CD14-positive monocyte (primary cell): ENCODE measurements around the gene DMXL1. TPM values are rescaled to one million over a fixed set of nuclear protein-coding genes. Genes with fewer than 3 reads are reported as not detected.
A peak's percentile ranks its signal among the peaks of the same experiment; 100 is the strongest.

Experiments used
- DNase-seq, 3 donors: peaks; one replicate each; pipeline ENCODE4 v3.0.0-alpha.2; 2011 to 2022
- H2AFZ ChIP-seq: 2 replicates; pipeline ENCODE4 v1.6.0; 2012; ENCODE audit warnings: mild to moderate bottlenecking, low read depth, low read length, inconsistent platforms; ENCODE audit not compliant: insufficient read depth, poor library complexity, severe bottlenecking
- H3K27ac ChIP-seq, 2 donors: 1 replicate in 1 of 2; 2 replicates in 1 of 2; pipeline ENCODE4 v1.5.1; 2012 to 2013; ENCODE audit warnings: low read length in 2 of 2, control low read depth in 1 of 2, inconsistent platforms in 1 of 2, low read depth in 1 of 2, mild to moderate bottlenecking in 1 of 2
- H3K27me3 ChIP-seq, 2 donors: one replicate each; pipeline versions ENCODE4 v1.6.0 to v1.6.1; 2011 to 2013; ENCODE audit warnings: low read length in 2 of 2; ENCODE audit not compliant: control insufficient read depth in 2 of 2, insufficient read depth in 2 of 2
- H3K36me3 ChIP-seq, 2 donors: replicated peaks in 1 of 2; 1 replicate in 1 of 2; 2 replicates in 1 of 2; pipeline versions ENCODE4 v1.5.1 to v1.6.1; 2012 to 2013; ENCODE audit warnings: low read length in 2 of 2, control low read depth in 1 of 2, inconsistent platforms in 1 of 2, mild to moderate bottlenecking in 1 of 2; ENCODE audit not compliant: insufficient read depth in 2 of 2, control insufficient read depth in 1 of 2
- H3K4me1 ChIP-seq, 2 donors: 1 replicate in 1 of 2; 2 replicates in 1 of 2; pipeline versions ENCODE4 v1.5.1 to v1.6.1; 2012 to 2013; ENCODE audit warnings: low read length in 2 of 2, control low read depth in 1 of 2, inconsistent platforms in 1 of 2, mild to moderate bottlenecking in 1 of 2, moderate library complexity in 1 of 2; ENCODE audit not compliant: insufficient read depth in 2 of 2, control insufficient read depth in 1 of 2
- H3K4me2 ChIP-seq: replicated peaks from 2 replicates; pipeline ENCODE3; 2012; ENCODE audit warnings: low read length, moderate library complexity, mild to moderate bottlenecking; ENCODE audit not compliant: poor library complexity, severe bottlenecking; ENCODE audit errors: extremely low read depth
- H3K4me3 ChIP-seq, 3 experiments: fragments of 200-600 bp in 1 of 3; sonication (generic) in 1 of 3; replicated peaks in 1 of 3; 1 replicate in 2 of 3; 2 replicates in 1 of 3; pipeline ENCODE4 v1.5.1; 2011 to 2013; ENCODE audit warnings: low read length in 3 of 3, mild to moderate bottlenecking in 3 of 3, control low read depth in 2 of 3, low read depth in 2 of 3, inconsistent platforms in 1 of 3, moderate library complexity in 1 of 3
- H3K79me2 ChIP-seq: 2 replicates; pipeline ENCODE4 v1.6.0; 2012; ENCODE audit warnings: mild to moderate bottlenecking, control low read depth, inconsistent platforms, low read length, moderate library complexity; ENCODE audit not compliant: insufficient read depth
- H3K9ac ChIP-seq: 2 replicates; pipeline ENCODE4 v1.6.0; 2017; ENCODE audit warnings: low read length, mild to moderate bottlenecking; ENCODE audit not compliant: insufficient read depth, poor library complexity, severe bottlenecking
- H3K9me3 ChIP-seq, 2 donors: replicated peaks in 1 of 2; 1 replicate in 1 of 2; 2 replicates in 1 of 2; pipeline versions ENCODE4 v1.5.1 to v1.6.1; 2012 to 2013; ENCODE audit warnings: low read length in 2 of 2, control low read depth in 1 of 2; ENCODE audit not compliant: control insufficient read depth in 1 of 2, insufficient read depth in 1 of 2
- H4K20me1 ChIP-seq: 2 replicates; pipeline ENCODE4 v1.6.0; 2012; ENCODE audit warnings: mild to moderate bottlenecking, low read length, control low read depth, moderate library complexity; ENCODE audit not compliant: insufficient read depth
- H3K27ac Mint-ChIP-seq, 7 donors: one replicate each; pipeline ENCODE4 v1.8.0; 2020; ENCODE audit warnings: mild to moderate bottlenecking in 7 of 7, mixed read lengths in 7 of 7, moderate library complexity in 6 of 7, inconsistent platforms in 2 of 7
- H3K27me3 Mint-ChIP-seq, 3 donors: one replicate each; pipeline ENCODE4 v1.8.0; 2021 to 2022; ENCODE audit warnings: low read depth in 3 of 3, mild to moderate bottlenecking in 3 of 3, mixed read lengths in 3 of 3, moderate library complexity in 3 of 3, inconsistent platforms in 1 of 3
- H3K36me3 Mint-ChIP-seq, 2 donors: one replicate each; pipeline ENCODE4 v1.8.0; 2020; ENCODE audit warnings: mixed read lengths in 2 of 2, inconsistent platforms in 1 of 2, mild to moderate bottlenecking in 1 of 2
- H3K4me1 Mint-ChIP-seq: one replicate; pipeline ENCODE4 v1.8.0; 2020; ENCODE audit warnings: mild to moderate bottlenecking, mixed read lengths
- H3K4me3 Mint-ChIP-seq, 2 donors: one replicate each; pipeline ENCODE4 v1.8.0; 2020; ENCODE audit warnings: mild to moderate bottlenecking in 2 of 2, mixed read lengths in 2 of 2, moderate library complexity in 1 of 2
- H3K9me3 Mint-ChIP-seq, 7 donors: one replicate each; pipeline ENCODE4 v1.8.0; 2020 to 2022; ENCODE audit warnings: mixed read lengths in 7 of 7, mild to moderate bottlenecking in 6 of 7, moderate library complexity in 6 of 7, inconsistent platforms in 2 of 7
- WGBS: methylation state at CpG from one replicate; pipeline ENCODE4 v1.1.5; 2013; ENCODE audit warnings: missing lambda C conversion rate; ENCODE audit not compliant: insufficient coverage; 5-methylcytosine and 5-hydroxymethylcytosine counted together
- intact Hi-C, 2 donors: fragments of 100-400 bp; cut with micrococcal nuclease; formaldehyde crosslinking; loops; one replicate each; pipeline versions ENCODE4 v1.15.0 to v1.15.1; 2023
- polyA plus RNA-seq, 3 donors: library from polyadenylated mRNA; depleted of rRNA in 1 of 3; unstranded in 2 of 3; stranded (reverse) in 1 of 3; fragments of 300-500 nt in 2 of 3; fragments of >200 nt in 1 of 3; fragmentation: Illumina TruSeq in 2 of 3; gene quantifications; 1 replicate in 2 of 3; 2 replicates in 1 of 3; pipeline ENCODE4 v1.2.3, GENCODE V29; 2012 to 2021
- TF ChIP-seq, protein P1 (sequence below): fragments of 200-600 bp; IDR thresholded peaks from one replicate; pipeline ENCODE4 v1.8.0; 2022; ENCODE audit warnings: antibody characterized with exemption, mild to moderate bottlenecking

DMXL1 gene
- polyA plus RNA-seq, 3 donors: 15.5 to 20.5 (median 19.5) TPM

GRCh38 chr5:119291877-119292276 is 221.0 kb downstream of the DMXL1 start:
- peak overlapping the region in 1 of 2 donors; percentile 53 for H3K27ac ChIP-seq
- H3K9ac ChIP-seq: no peak overlapping the region
- peaks cover 50% of the 10 kb centered on the region for H4K20me1 ChIP-seq
- H3K79me2 ChIP-seq: peaks cover 78% of the 10 kb centered on the region
- peak overlapping the region; percentile 30 to 83 (median 69) for H3K27ac Mint-ChIP-seq
- no peaks in the 10 kb centered on the region for H3K9me3 ChIP-seq
- no peak overlapping the region for H3K4me3 ChIP-seq
- H3K4me3 Mint-ChIP-seq: no peak overlapping the region
- peaks cover 34 to 67% of the 10 kb centered on the region in 2 donors for H3K4me1 ChIP-seq
- peaks cover 58% of the 10 kb centered on the region for H3K4me1 Mint-ChIP-seq
- H3K27me3 Mint-ChIP-seq: no peaks in the 10 kb centered on the region
- H3K36me3 ChIP-seq: no peaks in the 10 kb centered on the region
- WGBS: 88% methylated on average over 2 of the region's 3 CpGs
- no peak overlapping the region for H2AFZ ChIP-seq
- peaks cover 0 to 4% (median 0%) of the 10 kb centered on the region in 7 donors for H3K9me3 Mint-ChIP-seq
- DNase-seq: peak in 1 of 3 donors; percentile 23
- TF ChIP-seq, protein P1, sequence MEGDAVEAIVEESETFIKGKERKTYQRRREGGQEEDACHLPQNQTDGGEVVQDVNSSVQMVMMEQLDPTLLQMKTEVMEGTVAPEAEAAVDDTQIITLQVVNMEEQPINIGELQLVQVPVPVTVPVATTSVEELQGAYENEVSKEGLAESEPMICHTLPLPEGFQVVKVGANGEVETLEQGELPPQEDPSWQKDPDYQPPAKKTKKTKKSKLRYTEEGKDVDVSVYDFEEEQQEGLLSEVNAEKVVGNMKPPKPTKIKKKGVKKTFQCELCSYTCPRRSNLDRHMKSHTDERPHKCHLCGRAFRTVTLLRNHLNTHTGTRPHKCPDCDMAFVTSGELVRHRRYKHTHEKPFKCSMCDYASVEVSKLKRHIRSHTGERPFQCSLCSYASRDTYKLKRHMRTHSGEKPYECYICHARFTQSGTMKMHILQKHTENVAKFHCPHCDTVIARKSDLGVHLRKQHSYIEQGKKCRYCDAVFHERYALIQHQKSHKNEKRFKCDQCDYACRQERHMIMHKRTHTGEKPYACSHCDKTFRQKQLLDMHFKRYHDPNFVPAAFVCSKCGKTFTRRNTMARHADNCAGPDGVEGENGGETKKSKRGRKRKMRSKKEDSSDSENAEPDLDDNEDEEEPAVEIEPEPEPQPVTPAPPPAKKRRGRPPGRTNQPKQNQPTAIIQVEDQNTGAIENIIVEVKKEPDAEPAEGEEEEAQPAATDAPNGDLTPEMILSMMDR: no peak
- H3K36me3 Mint-ChIP-seq: peaks cover 4 to 5% of the 10 kb centered on the region in 2 donors
- intact Hi-C loops: no loop called here
- no peak overlapping the region for H3K4me2 ChIP-seq
- no peaks in the 10 kb centered on the region for H3K27me3 ChIP-seq

- Mint-ChIP-seq H3K9me3 (peaks cover 0 to 4% (median 0%) of the 10 kb centered on the region in 7 donors), H3K27ac (peak overlapping the region; percentile 64 to 92 (median 82)), H3K36me3 (peaks cover 4 to 5% of the 10 kb centered on the region in 2 donors), H3K4me1 (peaks cover 52% of the 10 kb centered on the region), H3K4me3 (peak overlapping the region in 1 of 2 donors; percentile 46), H3K27me3 (no peaks in the 10 kb centered on the region)
- DNase-seq: peak in 2 of 3 donors; percentile 46 to 63
- no CpG with 5 or more reads among the region's 3 CpGs for WGBS
- no peaks in the 10 kb centered on the region for H3K27me3 ChIP-seq
- H3K9ac ChIP-seq: no peak overlapping the region
- no peaks in the 10 kb centered on the region for H3K9me3 ChIP-seq
- peaks cover 33 to 57% of the 10 kb centered on the region in 2 donors for H3K4me1 ChIP-seq
- H3K79me2 ChIP-seq: peaks cover 68% of the 10 kb centered on the region
- peak overlapping the region in 1 of 2 donors; percentile 67 for H3K27ac ChIP-seq
- intact Hi-C loops: no loop called here
- TF ChIP-seq, protein P1: no peak
- no peak overlapping the region for H3K4me3 ChIP-seq
- H4K20me1 ChIP-seq: peaks cover 40% of the 10 kb centered on the region
- peak overlapping the region; percentile 21 for H3K4me2 ChIP-seq
- H3K36me3 ChIP-seq: no peaks in the 10 kb centered on the region
- no peak overlapping the region for H2AFZ ChIP-seq
These were observed 222.0 kb downstream of the DMXL1 start for GRCh38 chr5:119292701-119293515.
